H1 (cell line): ENCODE data around the gene C2CD4A. TPM values are rescaled to one million over a fixed set of nuclear protein-coding genes. Genes with fewer than 3 reads are reported as not detected.

ENCODE experiments used
- CTCF ChIA-PET: fragments of 300-600 bp; sonication (Branson Sonifier 250); formaldehyde crosslinking; loops from one replicate; lab custom pipeline; 2021; ENCODE audit not compliant: partially characterized antibody; lab: Charles Lee
- POLR2A ChIA-PET: fragments of 300-600 bp; sonication (Branson Sonifier 250); formaldehyde crosslinking; loops from one replicate; lab custom pipeline; 2021; ENCODE audit warnings: inconsistent platforms; ENCODE audit not compliant: partially characterized antibody; lab: Charles Lee
- DNase-seq, 2 experiments: peaks; one replicate each; pipeline versions ENCODE4 v3.0.0 to v3.0.0-alpha.2; 2010 to 2022; ENCODE audit warnings: low spot score in 2 of 2, low read depth in 1 of 2, mixed read lengths in 1 of 2
- FAIRE-seq: peaks from 2 replicates; lab custom pipeline; 2011; peaks lifted over from hg19 to GRCh38; lab: Jason Lieb, UNC
- H2AFZ ChIP-seq: 2 replicates; pipeline ENCODE4 v1.8.1; 2012; ENCODE audit warnings: low read length, inconsistent platforms
- H2AK5ac ChIP-seq: 2 replicates; pipeline ENCODE4 v1.6.1; 2013; ENCODE audit warnings: low read depth, low read length
- H2BK120ac ChIP-seq: replicated peaks from 2 replicates; pipeline ENCODE3; 2013; ENCODE audit warnings: low read depth, low read length, inconsistent platforms
- H2BK12ac ChIP-seq: 2 replicates; pipeline ENCODE4 v1.6.1; 2013; ENCODE audit warnings: low read depth, low read length
- H2BK15ac ChIP-seq: 2 replicates; pipeline ENCODE4 v1.6.1; 2013; ENCODE audit warnings: low read length
- H2BK20ac ChIP-seq: 2 replicates; pipeline ENCODE4 v1.6.1; 2013; ENCODE audit warnings: low read length
- H2BK5ac ChIP-seq: 2 replicates; pipeline ENCODE4 v1.6.1; 2013; ENCODE audit warnings: low read depth, low read length
- H3K14ac ChIP-seq: 2 replicates; pipeline ENCODE4 v1.6.1; 2013; ENCODE audit warnings: inconsistent platforms; ENCODE audit not compliant: insufficient read length
- H3K18ac ChIP-seq: 2 replicates; pipeline ENCODE4 v1.6.1; 2013; ENCODE audit warnings: low read length; ENCODE audit errors: extremely low read depth
- H3K23ac ChIP-seq: 2 replicates; pipeline ENCODE4 v1.6.1; 2013; ENCODE audit warnings: inconsistent platforms; ENCODE audit not compliant: insufficient read length
- H3K23me2 ChIP-seq: 2 replicates; pipeline ENCODE4 v1.6.1; 2013; ENCODE audit warnings: low read depth, low read length
- H3K27ac ChIP-seq: 2 replicates; pipeline ENCODE4 v1.6.1; 2011; ENCODE audit warnings: low read depth, low read length, inconsistent platforms
- H3K27me3 ChIP-seq, 4 experiments: replicated peaks in 1 of 4; 1 replicate in 1 of 4; 2 replicates in 3 of 4; pipeline versions ENCODE4 v1.6.1 to v1.8.1; 2011 to 2013; ENCODE audit warnings: low read length in 3 of 4, mild to moderate bottlenecking in 3 of 4, inconsistent platforms in 2 of 4, mixed read lengths in 2 of 4, moderate library complexity in 1 of 4; ENCODE audit not compliant: control insufficient read depth in 3 of 4, insufficient read depth in 3 of 4; ENCODE audit errors: extremely low read depth in 1 of 4
- H3K36me3 ChIP-seq, 4 experiments: 2 replicates each; pipeline versions ENCODE4 v1.6.1 to v1.8.1; 2011 to 2013; ENCODE audit warnings: mild to moderate bottlenecking in 4 of 4, low read length in 3 of 4, moderate library complexity in 2 of 4, control low read depth in 1 of 4, inconsistent platforms in 1 of 4; ENCODE audit not compliant: insufficient read depth in 4 of 4, control insufficient read depth in 2 of 4
- H3K4ac ChIP-seq: replicated peaks from 2 replicates; pipeline ENCODE3; 2013; ENCODE audit warnings: low read length, low read depth, mixed read lengths, inconsistent platforms; ENCODE audit not compliant: insufficient read length
- H3K4me1 ChIP-seq, 4 experiments: replicated peaks in 1 of 4; 1 replicate in 1 of 4; 2 replicates in 3 of 4; pipeline versions ENCODE4 v1.6.1 to v1.8.1; 2011 to 2013; ENCODE audit warnings: low read length in 3 of 4, inconsistent platforms in 2 of 4, mixed read lengths in 1 of 4; ENCODE audit not compliant: insufficient read depth in 4 of 4, control insufficient read depth in 3 of 4
- H3K4me2 ChIP-seq, 2 experiments: 2 replicates each; pipeline versions ENCODE4 v1.6.1 to v1.8.1; 2011 to 2013; ENCODE audit warnings: low read depth in 2 of 2, low read length in 2 of 2, control low read depth in 1 of 2, inconsistent platforms in 1 of 2, mild to moderate bottlenecking in 1 of 2; ENCODE audit not compliant: insufficient read depth in 1 of 2
- H3K4me3 ChIP-seq, 4 experiments: fragments of 200-600, 300-600 bp in 1 of 4; sonication (generic), shearing (Covaris generic), sonication (Bioruptor Twin) in 1 of 4; 2 replicates each; pipeline versions ENCODE4 v1.5.1 to v1.8.1; 2011 to 2016; ENCODE audit warnings: low read length in 4 of 4, low read depth in 3 of 4, control low read depth in 2 of 4, inconsistent platforms in 2 of 4, mild to moderate bottlenecking in 2 of 4, mixed read lengths in 1 of 4, moderate library complexity in 1 of 4; ENCODE audit not compliant: insufficient read depth in 2 of 4; ENCODE audit errors: extremely low read depth in 1 of 4
- H3K56ac ChIP-seq: replicated peaks from 2 replicates; pipeline ENCODE3; 2013; ENCODE audit warnings: low read depth, mild to moderate bottlenecking, mixed read lengths, low read length, inconsistent platforms; ENCODE audit not compliant: insufficient read length
- H3K79me1 ChIP-seq: 2 replicates; pipeline ENCODE4 v1.6.1; 2013; ENCODE audit warnings: low read depth, low read length, control low read depth
- H3K79me2 ChIP-seq, 2 experiments: 2 replicates each; pipeline versions ENCODE4 v1.6.1 to v1.8.1; 2012 to 2013; ENCODE audit warnings: low read length in 2 of 2, mild to moderate bottlenecking in 2 of 2, inconsistent platforms in 1 of 2; ENCODE audit not compliant: insufficient read depth in 2 of 2, control insufficient read depth in 1 of 2
- H3K9ac ChIP-seq, 4 experiments: replicated peaks in 1 of 4; 1 replicate in 1 of 4; 2 replicates in 3 of 4; pipeline versions ENCODE4 v1.6.1 to v1.8.1; 2011 to 2013; ENCODE audit warnings: low read depth in 3 of 4, low read length in 3 of 4, control low read depth in 2 of 4, mild to moderate bottlenecking in 2 of 4, moderate library complexity in 2 of 4, inconsistent platforms in 1 of 4; ENCODE audit errors: extremely low read depth in 1 of 4
- H3K9me3 ChIP-seq, 2 experiments: 2 replicates each; pipeline versions ENCODE4 v1.6.1 to v1.8.1; 2012 to 2013; ENCODE audit warnings: mild to moderate bottlenecking in 2 of 2, moderate library complexity in 2 of 2, control low read depth in 1 of 2, inconsistent platforms in 1 of 2, low read depth in 1 of 2, low read length in 1 of 2, mixed read lengths in 1 of 2; ENCODE audit not compliant: insufficient read depth in 2 of 2
- H4K20me1 ChIP-seq, 2 experiments: replicated peaks in 1 of 2; 2 replicates each; pipeline versions ENCODE3 to v1.8.1; 2011 to 2013; ENCODE audit warnings: inconsistent platforms in 2 of 2, low read length in 2 of 2, mild to moderate bottlenecking in 1 of 2; ENCODE audit not compliant: insufficient read depth in 2 of 2, control insufficient read depth in 1 of 2
- H4K5ac ChIP-seq: 2 replicates; pipeline ENCODE4 v1.6.1; 2013; ENCODE audit warnings: low read length, low read depth, mixed read lengths, inconsistent platforms; ENCODE audit not compliant: insufficient read length
- H4K8ac ChIP-seq: 2 replicates; pipeline ENCODE4 v1.8.0; 2013; ENCODE audit warnings: mild to moderate bottlenecking, moderate library complexity, low read length, inconsistent platforms; ENCODE audit not compliant: insufficient read depth; ENCODE audit errors: extremely low read depth
- H4K91ac ChIP-seq: replicated peaks from 2 replicates; pipeline ENCODE3; 2013; ENCODE audit warnings: low read length, mixed read lengths, inconsistent platforms; ENCODE audit not compliant: insufficient read length
- BRCA1 ChIP-seq: IDR thresholded peaks from 2 replicates; pipeline ENCODE4 v1.6.1; 2012; ENCODE audit warnings: low read depth, low read length, improper control_type of control experiment
- EZH2 ChIP-seq: fragments of 200-600 bp; sonication (generic); IDR thresholded peaks from 2 replicates; pipeline ENCODE4 v1.7.1; 2012; ENCODE audit warnings: low read depth, mild to moderate bottlenecking, moderate library complexity, low read length, inconsistent platforms; ENCODE audit not compliant: severe bottlenecking
- GTF2F1 ChIP-seq: IDR thresholded peaks from 2 replicates; pipeline ENCODE4 v1.6.1; 2012; ENCODE audit warnings: low read depth, low read length, improper control_type of control experiment, borderline replicate concordance
- JUN ChIP-seq: IDR thresholded peaks from 2 replicates; pipeline ENCODE4 v1.6.1; 2011; ENCODE audit warnings: low read depth, mild to moderate bottlenecking, improper control_type of control experiment, low read length
- MAX ChIP-seq: IDR thresholded peaks from 2 replicates; pipeline ENCODE4 v1.6.1; 2012; ENCODE audit warnings: inconsistent platforms
- NANOG ChIP-seq: IDR thresholded peaks from 2 replicates; pipeline ENCODE4 v1.6.1; 2011; ENCODE audit warnings: low read length, low read depth, mild to moderate bottlenecking, inconsistent platforms; ENCODE audit not compliant: insufficient read depth, poor library complexity, severe bottlenecking
- RNF2 ChIP-seq: fragments of 200-900, 300-1000 bp; sonication (generic); IDR thresholded peaks from 2 replicates; pipeline ENCODE4 v1.7.1; 2016; ENCODE audit warnings: borderline replicate concordance, low read depth, mild to moderate bottlenecking, antibody characterized with exemption, low read length; ENCODE audit not compliant: poor library complexity, severe bottlenecking; ENCODE audit errors: missing control alignments
- SUZ12 ChIP-seq: fragments of 200-600 bp; sonication (generic); IDR thresholded peaks from 2 replicates; pipeline ENCODE4 v1.6.1; 2012; ENCODE audit warnings: mild to moderate bottlenecking, inconsistent platforms, low read length, moderate library complexity, mixed read lengths
- TAF7 ChIP-seq: optimal IDR thresholded peaks from 2 replicates; pipeline ENCODE3; 2011; ENCODE audit warnings: low read depth, mild to moderate bottlenecking, inconsistent platforms, low read length, moderate library complexity, borderline replicate concordance
- TEAD4 ChIP-seq: IDR thresholded peaks from 2 replicates; pipeline ENCODE4 v1.6.1; 2012; ENCODE audit warnings: low read depth, low read length, inconsistent platforms, mixed read lengths
- YY1 ChIP-seq: IDR thresholded peaks from 2 replicates; pipeline ENCODE4 v1.6.1; 2011; ENCODE audit warnings: low read depth, mild to moderate bottlenecking, low read length
- ZNF274 ChIP-seq: IDR thresholded peaks from 2 replicates; pipeline ENCODE4 v1.7.0; 2012; ENCODE audit warnings: low read length, borderline replicate concordance; ENCODE audit errors: extremely low read depth
- WGBS, 2 experiments: shearing (Covaris generic) in 1 of 2; methylation state at CpG; one replicate each; pipeline versions ENCODE4 v1.1.6 to v1.1.7; 2013 to 2015; ENCODE audit warnings: low lambda C conversion rate in 2 of 2, mixed read lengths in 2 of 2, inconsistent platforms in 1 of 2, low coverage in 1 of 2, missing lambda C conversion rate in 1 of 2; ENCODE audit not compliant: insufficient replicate concordance in 2 of 2, insufficient coverage in 1 of 2, insufficient read length in 1 of 2; ENCODE audit errors: extremely low coverage in 1 of 2, missing lambda C conversion rate in 1 of 2; 5-methylcytosine and 5-hydroxymethylcytosine counted together
- polyA plus RNA-seq, 7 experiments: library from polyadenylated mRNA; depleted of rRNA in 3 of 7; stranded (reverse) in 5 of 7; unstranded in 2 of 7; fragments of >200 nt in 5 of 7; fragments of 200-250 nt in 2 of 7; gene quantifications; 1 replicate in 5 of 7; 2 replicates in 1 of 7; 4 replicates in 1 of 7; pipeline versions ENCODE4 v1.2.1 to v1.2.3, GENCODE V29; 2011 to 2013; ENCODE audit warnings: missing spikeins in 2 of 7, mixed read lengths in 2 of 7
- total RNA-seq: library from RNA; stranded (reverse); fragmentation: NEBNext Ultra II Directional; extraction: Animal tissue kit (Norgen Biotek cat#: 25700); gene quantifications from 2 replicates; pipeline ENCODE4 v1.2.1, GENCODE V29; 2021

The C2CD4A gene
- total and polyA plus RNA-seq, 2 of the 8 experiments (the other 6 are each of a cell fraction or from before 2014, with no cell fraction given): not detected

DNA sequence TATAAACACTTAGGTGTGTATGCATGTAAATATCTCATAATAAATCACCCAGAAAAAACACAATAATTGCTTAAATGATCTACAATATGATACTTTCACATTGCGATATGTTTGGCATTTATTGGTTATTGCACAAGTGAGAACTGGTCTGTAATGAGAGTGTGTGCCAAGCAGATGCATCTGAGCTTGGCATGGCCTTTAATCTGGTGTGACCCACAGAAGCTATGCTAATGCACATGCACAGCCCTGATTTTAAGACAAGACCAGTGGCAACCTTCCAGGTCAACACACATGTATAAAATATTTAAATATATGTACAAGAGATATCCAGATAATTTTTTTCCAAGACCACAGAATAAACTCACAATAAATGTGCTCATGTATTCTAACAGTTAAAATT is 42.7 kb downstream of the C2CD4A start:
- H2BK12ac ChIP-seq: no peak overlapping the region
- FAIRE-seq: no peak
- no peak overlapping the region for H4K91ac ChIP-seq
- no peak overlapping the region for H3K4ac ChIP-seq
- POLR2A ChIA-PET: no interaction called here
- no peak overlapping the region for H3K4me3 ChIP-seq
- WGBS, 2 experiments: 100% methylated on average over 1 of the region's 1 CpG; no CpG with 5 or more reads in 1 of the 2 experiments
- no peak overlapping the region for H3K27ac ChIP-seq
- H3K4me1 ChIP-seq: no peaks in the 10 kb centered on the region
- no peak overlapping the region for H3K4me2 ChIP-seq
- H2AK5ac ChIP-seq: no peak overlapping the region
- TF ChIP-seq NANOG: no peak
- no peak for TF ChIP-seq JUN
- TF ChIP-seq TEAD4: no peak
- TF ChIP-seq ZNF274: no peak
- no peak for TF ChIP-seq MAX
- no peak for TF ChIP-seq TAF7
- TF ChIP-seq YY1: no peak
- no peak for TF ChIP-seq EZH2
- TF ChIP-seq RNF2: no peak
- no peak for TF ChIP-seq SUZ12
- TF ChIP-seq GTF2F1: no peak
- TF ChIP-seq BRCA1: no peak
- no peak overlapping the region for H2AFZ ChIP-seq
- no peaks in the 10 kb centered on the region for H3K27me3 ChIP-seq
- no peaks in the 10 kb centered on the region for H3K79me2 ChIP-seq
- H2BK15ac ChIP-seq: no peak overlapping the region
- CTCF ChIA-PET: no interaction called here
- H4K5ac ChIP-seq: no peak overlapping the region
- no peak overlapping the region for H3K56ac ChIP-seq
- no peak overlapping the region for H2BK120ac ChIP-seq
- no peak overlapping the region for H3K18ac ChIP-seq
- H3K23me2 ChIP-seq: no peaks in the 10 kb centered on the region
- no peaks in the 10 kb centered on the region for H3K79me1 ChIP-seq
- no peak for DNase-seq
- H3K36me3 ChIP-seq: no peaks in the 10 kb centered on the region
- no peak overlapping the region for H4K8ac ChIP-seq
- H4K20me1 ChIP-seq: no peaks in the 10 kb centered on the region
- no peak overlapping the region for H3K14ac ChIP-seq
- no peak overlapping the region for H3K9ac ChIP-seq
- no peaks in the 10 kb centered on the region for H3K9me3 ChIP-seq
- H2BK20ac ChIP-seq: no peak overlapping the region
- H3K23ac ChIP-seq: no peak overlapping the region
- no peak overlapping the region for H2BK5ac ChIP-seq
